CD4-positive, alpha-beta memory T cell (primary cell): ENCODE measurements around the gene DYRK1A. TPM values are rescaled to one million over a fixed set of nuclear protein-coding genes. Genes with fewer than 3 reads are reported as not detected.

ENCODE experiments used
- CTCF ChIA-PET: fragments of 350-600 bp; sonication (Branson Sonifier 250); formaldehyde crosslinking; loops from one replicate; lab custom pipeline; 2021; ENCODE audit warnings: inconsistent platforms; ENCODE audit not compliant: partially characterized antibody; lab: Charles Lee
- POLR2A ChIA-PET: fragments of 350-600 bp; sonication (Branson Sonifier 250); formaldehyde crosslinking; loops from one replicate; lab custom pipeline; 2021; ENCODE audit not compliant: partially characterized antibody; lab: Charles Lee
- DNase-seq, 5 donors: peaks; one replicate each; pipeline versions ENCODE4 v3.0.0 to v3.0.0-alpha.2; 2020 to 2022; ENCODE audit warnings: mixed read lengths in 1 of 5
- H3K27ac ChIP-seq: one replicate; pipeline ENCODE4 v1.7.0; 2013; ENCODE audit warnings: low read depth, low read length
- H3K27me3 ChIP-seq: 2 replicates; pipeline ENCODE4 v1.7.0; 2013; ENCODE audit warnings: mild to moderate bottlenecking, low read length, moderate library complexity; ENCODE audit not compliant: insufficient read depth
- H3K36me3 ChIP-seq: 2 replicates; pipeline ENCODE4 v1.7.0; 2013; ENCODE audit warnings: mild to moderate bottlenecking, low read length, moderate library complexity; ENCODE audit not compliant: insufficient read depth
- H3K4me1 ChIP-seq: 2 replicates; pipeline ENCODE4 v1.7.0; 2013; ENCODE audit warnings: mild to moderate bottlenecking, low read length, moderate library complexity; ENCODE audit not compliant: insufficient read depth
- H3K4me3 ChIP-seq, 2 donors: one replicate each; pipeline ENCODE4 v1.7.0; 2013; ENCODE audit warnings: low read length in 2 of 2, mild to moderate bottlenecking in 1 of 2
- H3K9me3 ChIP-seq, 2 donors: one replicate each; pipeline ENCODE4 v1.7.0; 2013; ENCODE audit warnings: low read length in 2 of 2, control low read depth in 1 of 2; ENCODE audit not compliant: control insufficient read depth in 1 of 2
- H3K27ac Mint-ChIP-seq, 7 donors: one replicate each; pipeline ENCODE4 v1.8.0; 2020 to 2021; ENCODE audit warnings: mixed read lengths in 7 of 7, mild to moderate bottlenecking in 6 of 7, inconsistent platforms in 3 of 7, moderate library complexity in 3 of 7
- H3K27me3 Mint-ChIP-seq, 2 donors: one replicate each; pipeline ENCODE4 v1.8.0; 2020 to 2021; ENCODE audit warnings: mixed read lengths in 2 of 2
- H3K36me3 Mint-ChIP-seq, 2 donors: one replicate each; pipeline ENCODE4 v1.8.0; 2020 to 2021; ENCODE audit warnings: mixed read lengths in 2 of 2, inconsistent platforms in 1 of 2, mild to moderate bottlenecking in 1 of 2
- H3K4me1 Mint-ChIP-seq, 4 donors: one replicate each; pipeline ENCODE4 v1.8.0; 2020 to 2021; ENCODE audit warnings: mixed read lengths in 4 of 4, mild to moderate bottlenecking in 1 of 4
- H3K4me3 Mint-ChIP-seq, 8 donors: one replicate each; pipeline ENCODE4 v1.8.0; 2020 to 2021; ENCODE audit warnings: mixed read lengths in 8 of 8, mild to moderate bottlenecking in 7 of 8, moderate library complexity in 6 of 8, inconsistent platforms in 3 of 8
- H3K9me3 Mint-ChIP-seq, 8 donors: one replicate each; pipeline ENCODE4 v1.8.0; 2020 to 2021; ENCODE audit warnings: mixed read lengths in 8 of 8, mild to moderate bottlenecking in 5 of 8, inconsistent platforms in 3 of 8, moderate library complexity in 1 of 8
- intact Hi-C: fragments of 100-400 bp; cut with micrococcal nuclease; formaldehyde crosslinking; loops from one replicate; pipeline ENCODE4 v1.15.1; 2023
- polyA plus RNA-seq, 2 donors: library from polyadenylated mRNA; unstranded; fragments of 300-500 nt; fragmentation: Illumina TruSeq; gene quantifications; one replicate each; pipeline ENCODE4 v1.2.3, GENCODE V29; 2021
- total RNA-seq, 2 experiments: library from RNA; stranded (reverse); gene quantifications; one replicate each; pipeline ENCODE4 v1.2.3, GENCODE V29; 2021

Gene DYRK1A
- total and polyA plus RNA-seq, 4 experiments from 2014 or later = 1.4 to 130 (median 65.2) TPM

DNA sequence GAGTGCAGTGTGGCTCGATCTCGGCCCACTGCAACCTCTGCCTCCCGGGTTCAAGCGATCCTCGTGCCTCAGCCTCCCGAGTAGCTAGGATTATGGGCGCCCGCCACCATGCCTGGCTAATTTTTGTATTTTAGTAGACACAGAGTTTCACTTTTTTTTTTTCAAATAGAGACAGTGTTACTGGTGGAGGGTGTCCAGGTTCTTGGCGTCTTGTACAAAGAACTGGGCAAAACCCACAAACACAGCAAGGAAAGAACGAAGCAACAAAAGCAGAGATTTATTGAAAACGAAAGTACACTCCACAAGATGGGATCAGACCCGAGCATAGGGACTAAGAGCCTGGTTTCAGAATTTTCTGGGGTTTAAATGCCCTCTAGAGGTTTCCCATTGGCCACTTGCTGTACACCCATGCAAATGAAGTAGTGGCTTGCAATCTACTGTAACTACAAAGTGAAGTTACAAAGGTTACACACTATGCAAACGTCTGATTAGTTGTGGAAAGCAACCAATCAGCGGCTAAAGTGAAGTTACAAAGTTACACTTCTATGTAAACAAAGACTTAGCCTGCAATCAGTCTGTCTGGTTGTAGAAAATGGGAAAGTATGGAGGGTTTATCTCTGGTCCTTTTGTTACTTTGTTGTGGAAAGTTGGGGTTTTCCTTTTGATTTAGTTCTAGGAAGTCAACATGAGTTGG, 199.1 kb downstream of the DYRK1A start:
- Mint-ChIP-seq H3K27ac (peak overlapping the region in 6 of 7 donors; percentile 46 to 100 (median 100)), H3K27me3 (no peaks in the 10 kb centered on the region), H3K9me3 (no peaks in the 10 kb centered on the region), H3K36me3 (peaks cover 0 to 7% of the 10 kb centered on the region in 2 donors), H3K4me3 (peak overlapping the region in 7 of 8 donors; percentile 4 to 97 (median 21)), H3K4me1 (peaks cover 5 to 28% (median 14%) of the 10 kb centered on the region in 4 donors)
- CTCF ChIA-PET = interaction anchor here (0.9 kb wide), 1 partner anchor 44 kb away, joined by 4 read pairs; no protein-coding TSS in a partner anchor
- POLR2A ChIA-PET = interaction anchor here (2.8 kb wide), 1 partner anchor 345 kb away, joined by 23 read pairs; no protein-coding TSS in a partner anchor
- intact Hi-C loops = loop anchor here (10.0 kb wide), 2 partner anchors 71 to 581 kb away; no protein-coding TSS in a partner anchor
- H3K36me3 ChIP-seq = no peaks in the 10 kb centered on the region
- DNase-seq = no peak
- H3K4me1 ChIP-seq = peaks cover 17% of the 10 kb centered on the region
- H3K4me3 ChIP-seq = no peak overlapping the region
- H3K9me3 ChIP-seq = no peaks in the 10 kb centered on the region
- H3K27me3 ChIP-seq = no peaks in the 10 kb centered on the region
- H3K27ac ChIP-seq = no peak overlapping the region

- peaks cover 0 to 7% of the 10 kb centered on the region in 2 donors for H3K36me3 Mint-ChIP-seq
- Histone ChIP-seq H3K9me3 (no peaks in the 10 kb centered on the region), H3K27me3 (no peaks in the 10 kb centered on the region), H3K4me3 (no peak overlapping the region), H3K4me1 (peaks cover 17% of the 10 kb centered on the region), H3K36me3 (no peaks in the 10 kb centered on the region), H3K27ac (no peak overlapping the region)
- POLR2A ChIA-PET = no interaction called here
- H3K4me1 Mint-ChIP-seq = peaks cover 5 to 28% (median 14%) of the 10 kb centered on the region in 4 donors
- H3K27me3 Mint-ChIP-seq = peaks cover 0 to 1% of the 10 kb centered on the region in 2 donors
- H3K4me3 Mint-ChIP-seq = peak overlapping the region in 2 of 8 donors; percentile 21 to 41
- H3K27ac Mint-ChIP-seq = peak overlapping the region in 2 of 7 donors; percentile 43 to 65
- CTCF ChIA-PET = no interaction called here
- intact Hi-C loops = loop anchor here (10.0 kb wide), 2 partner anchors 72 to 582 kb away; no protein-coding TSS in a partner anchor
- no peak for DNase-seq
- no peaks in the 10 kb centered on the region for H3K9me3 Mint-ChIP-seq
Observed at GRCh38 chr21:37566790-37567615, 200.4 kb downstream of the DYRK1A start.

DNA sequence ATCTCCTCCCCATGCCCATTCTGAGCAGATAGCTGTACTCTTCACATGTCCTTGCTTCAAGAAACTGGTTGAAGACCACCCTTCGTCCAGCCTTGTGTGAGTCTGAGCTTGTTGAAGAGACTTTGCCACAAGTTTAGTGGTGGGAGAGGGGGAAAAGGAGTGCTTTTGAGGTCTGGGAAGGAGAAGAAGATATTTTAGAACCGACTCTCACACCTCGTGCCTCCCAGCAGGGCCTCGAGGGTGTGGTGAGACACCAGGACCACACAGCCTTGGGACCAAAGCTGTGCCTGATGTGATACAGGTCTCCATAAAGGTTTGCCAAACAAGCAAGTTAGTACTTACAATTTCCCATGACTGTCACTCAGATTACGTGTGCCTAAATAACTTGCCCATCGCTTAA, 201.8 kb downstream of the DYRK1A start:
- Mint-ChIP-seq H3K36me3 (peaks cover 0 to 7% of the 10 kb centered on the region in 2 donors), H3K4me1 (peaks cover 5 to 20% (median 11%) of the 10 kb centered on the region in 4 donors), H3K27ac (peak overlapping the region in 1 of 7 donors; percentile 55), H3K9me3 (no peaks in the 10 kb centered on the region), H3K27me3 (peaks cover 1 to 5% of the 10 kb centered on the region in 2 donors), H3K4me3 (no peak overlapping the region)
- no peak for DNase-seq
- POLR2A ChIA-PET = no interaction called here
- CTCF ChIA-PET = no interaction called here
- Histone ChIP-seq H3K4me1 (peaks cover 9% of the 10 kb centered on the region), H3K27ac (no peak overlapping the region), H3K9me3 (no peaks in the 10 kb centered on the region), H3K27me3 (no peaks in the 10 kb centered on the region), H3K4me3 (no peak overlapping the region), H3K36me3 (no peaks in the 10 kb centered on the region)
- intact Hi-C loops = loop anchor here (10.0 kb wide), 2 partner anchors 74 to 584 kb away; no protein-coding TSS in a partner anchor

- Mint-ChIP-seq H3K4me3 (no peak overlapping the region), H3K36me3 (peaks cover 0 to 5% of the 10 kb centered on the region in 2 donors), H3K27ac (no peak overlapping the region), H3K4me1 (peaks cover 5 to 20% (median 10%) of the 10 kb centered on the region in 4 donors), H3K9me3 (no peaks in the 10 kb centered on the region), H3K27me3 (peaks cover 1 to 5% of the 10 kb centered on the region in 2 donors)
- DNase-seq = no peak
- Histone ChIP-seq H3K9me3 (no peaks in the 10 kb centered on the region), H3K36me3 (no peaks in the 10 kb centered on the region), H3K4me1 (peaks cover 9% of the 10 kb centered on the region), H3K4me3 (no peak overlapping the region), H3K27me3 (no peaks in the 10 kb centered on the region), H3K27ac (no peak overlapping the region)
- intact Hi-C loops = loop anchor here (10.0 kb wide), 2 partner anchors 74 to 584 kb away; no protein-coding TSS in a partner anchor
- POLR2A ChIA-PET = no interaction called here
- CTCF ChIA-PET = no interaction called here
Observed at GRCh38 chr21:37568916-37569315, 202.3 kb downstream of the DYRK1A start.

GRCh38 chr21:37571442-37571841, 204.9 kb downstream of the DYRK1A start:
- no peak overlapping the region for H3K4me3 Mint-ChIP-seq
- H3K4me1 Mint-ChIP-seq = no peaks in the 10 kb centered on the region
- CTCF ChIA-PET = no interaction called here
- Histone ChIP-seq H3K4me3 (no peak overlapping the region), H3K4me1 (no peaks in the 10 kb centered on the region), H3K27me3 (no peaks in the 10 kb centered on the region), H3K9me3 (no peaks in the 10 kb centered on the region), H3K27ac (no peak overlapping the region), H3K36me3 (no peaks in the 10 kb centered on the region)
- no peak overlapping the region for H3K27ac Mint-ChIP-seq
- intact Hi-C loops = no loop called here
- no peaks in the 10 kb centered on the region for H3K9me3 Mint-ChIP-seq
- POLR2A ChIA-PET = no interaction called here
- peaks cover 5% of the 10 kb centered on the region in 2 donors for H3K27me3 Mint-ChIP-seq
- H3K36me3 Mint-ChIP-seq = peaks cover 0 to 4% of the 10 kb centered on the region in 2 donors
- DNase-seq = no peak

DNA sequence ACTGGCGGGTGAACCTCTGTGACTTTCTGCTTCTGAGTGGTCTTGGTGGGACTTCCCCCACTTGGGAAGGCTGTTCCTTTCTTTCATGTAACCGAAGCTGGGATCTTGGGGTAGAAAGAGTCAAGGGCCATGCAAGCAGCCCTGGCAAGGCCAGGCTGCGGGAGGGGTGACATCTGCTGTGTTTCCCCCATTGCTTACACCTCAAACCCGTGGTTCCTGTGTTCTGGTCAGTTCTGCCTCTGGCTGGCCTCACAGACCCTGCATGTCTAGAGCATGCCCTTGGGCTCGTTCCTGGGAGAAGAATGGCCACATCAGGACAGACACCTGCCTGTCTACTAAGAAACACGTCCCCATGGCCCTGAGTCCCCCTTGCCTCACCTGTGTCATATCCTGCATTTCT, 207.7 kb downstream of the DYRK1A start:
- H3K4me1 ChIP-seq = no peaks in the 10 kb centered on the region
- no peaks in the 10 kb centered on the region for H3K36me3 ChIP-seq
- Mint-ChIP-seq H3K4me3 (no peak overlapping the region), H3K9me3 (peaks cover 0 to 18% (median 13%) of the 10 kb centered on the region in 8 donors), H3K27me3 (peaks cover 7 to 8% of the 10 kb centered on the region in 2 donors), H3K36me3 (peaks cover 0 to 14% of the 10 kb centered on the region in 2 donors), H3K27ac (no peak overlapping the region), H3K4me1 (no peaks in the 10 kb centered on the region)
- H3K9me3 ChIP-seq = no peaks in the 10 kb centered on the region
- intact Hi-C loops = no loop called here
- no peak overlapping the region for H3K27ac ChIP-seq
- no peak for DNase-seq
- ChIA-PET CTCF (no interaction called here), POLR2A (interaction anchor here (1.9 kb wide), 1 partner anchor 10 kb away, joined by 7 read pairs; no protein-coding TSS in a partner anchor)
- H3K27me3 ChIP-seq = no peaks in the 10 kb centered on the region
- H3K4me3 ChIP-seq = no peak overlapping the region

DNA sequence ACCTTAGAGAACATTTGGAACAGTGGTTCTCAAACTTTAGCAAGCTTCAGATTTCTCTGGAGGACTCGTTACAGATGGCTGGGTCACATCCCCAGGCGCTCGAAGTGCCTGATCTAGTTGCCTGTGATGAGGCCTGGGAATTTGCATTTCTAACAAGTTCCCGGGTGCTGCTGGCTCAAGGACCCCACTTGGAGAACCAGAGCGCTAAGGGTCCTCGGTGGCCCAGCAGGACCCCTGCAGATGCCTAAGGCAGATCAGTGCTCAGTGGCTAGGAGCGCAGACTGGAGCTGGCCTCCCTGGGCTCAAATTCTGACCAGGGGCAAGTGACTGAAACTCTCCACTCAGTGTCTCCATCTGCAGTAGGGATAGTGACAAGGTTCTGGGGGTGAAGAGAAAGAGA, 208.2 kb downstream of the DYRK1A start:
- intact Hi-C loops = no loop called here
- Mint-ChIP-seq H3K4me3 (no peak overlapping the region), H3K4me1 (no peaks in the 10 kb centered on the region), H3K36me3 (peaks cover 0 to 14% of the 10 kb centered on the region in 2 donors), H3K27me3 (peaks cover 8 to 9% of the 10 kb centered on the region in 2 donors), H3K9me3 (peaks cover 0 to 23% (median 18%) of the 10 kb centered on the region in 8 donors), H3K27ac (no peak overlapping the region)
- ChIA-PET POLR2A (no interaction called here), CTCF (no interaction called here)
- Histone ChIP-seq H3K27ac (no peak overlapping the region), H3K4me1 (no peaks in the 10 kb centered on the region), H3K27me3 (no peaks in the 10 kb centered on the region), H3K36me3 (no peaks in the 10 kb centered on the region), H3K4me3 (no peak overlapping the region), H3K9me3 (no peaks in the 10 kb centered on the region)
- DNase-seq = no peak
